ENCODE data around the gene SLC9A3.
A peak's percentile ranks its signal among the peaks of the same experiment; 100 is the strongest.

Gene SLC9A3

GRCh38 chr5:472656-473550 lies 51.3 kb downstream of the SLC9A3 start:
- peak; percentile 84 to 86 for DNase-seq

DNA sequence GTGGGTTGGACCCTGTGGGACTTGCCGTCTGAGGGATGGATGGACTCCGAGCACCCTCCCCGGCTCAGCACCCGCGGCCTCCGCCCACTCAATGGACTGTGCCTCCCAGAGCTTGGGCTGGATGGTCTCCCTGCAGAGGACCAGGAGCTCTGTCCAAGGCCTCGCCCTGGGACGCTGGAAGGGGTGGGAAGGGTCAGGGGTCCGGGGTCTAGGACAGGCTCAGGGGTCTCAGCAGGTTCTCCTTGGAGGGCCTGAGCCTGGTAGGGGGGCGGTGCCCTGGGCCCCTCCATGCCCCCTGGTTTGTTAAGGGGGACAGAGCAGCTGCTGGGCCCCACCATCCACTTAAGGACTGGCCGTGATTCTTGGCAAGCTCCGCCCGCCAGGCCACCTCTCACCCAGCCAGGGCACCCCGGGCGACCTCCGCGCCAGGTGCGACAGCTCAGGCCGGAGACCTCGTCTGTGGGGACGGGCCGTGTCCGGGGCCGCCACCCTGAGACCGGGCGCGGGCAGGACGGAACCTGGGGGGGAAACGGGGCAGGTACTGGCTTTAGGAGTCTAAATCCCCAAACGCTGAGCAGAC lies 52.1 kb downstream of the SLC9A3 start:
- DNase-seq, result no peak

DNA sequence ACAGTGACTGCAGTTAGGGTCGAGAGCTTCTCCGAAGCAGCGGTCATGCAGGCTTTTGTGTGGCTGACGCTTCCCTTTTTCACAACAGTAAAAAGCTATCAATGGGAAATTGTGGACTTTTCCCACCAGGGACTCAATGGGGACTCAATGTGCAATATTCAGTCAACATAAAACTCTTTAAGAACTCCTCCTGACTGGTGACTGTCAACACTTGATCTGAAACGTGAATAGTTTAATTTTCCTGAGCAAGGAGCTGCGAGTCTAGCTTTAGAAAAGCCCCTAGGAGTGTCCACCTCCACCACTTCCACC lies 52.5 kb downstream of the SLC9A3 start:
- no peak for DNase-seq

DNA sequence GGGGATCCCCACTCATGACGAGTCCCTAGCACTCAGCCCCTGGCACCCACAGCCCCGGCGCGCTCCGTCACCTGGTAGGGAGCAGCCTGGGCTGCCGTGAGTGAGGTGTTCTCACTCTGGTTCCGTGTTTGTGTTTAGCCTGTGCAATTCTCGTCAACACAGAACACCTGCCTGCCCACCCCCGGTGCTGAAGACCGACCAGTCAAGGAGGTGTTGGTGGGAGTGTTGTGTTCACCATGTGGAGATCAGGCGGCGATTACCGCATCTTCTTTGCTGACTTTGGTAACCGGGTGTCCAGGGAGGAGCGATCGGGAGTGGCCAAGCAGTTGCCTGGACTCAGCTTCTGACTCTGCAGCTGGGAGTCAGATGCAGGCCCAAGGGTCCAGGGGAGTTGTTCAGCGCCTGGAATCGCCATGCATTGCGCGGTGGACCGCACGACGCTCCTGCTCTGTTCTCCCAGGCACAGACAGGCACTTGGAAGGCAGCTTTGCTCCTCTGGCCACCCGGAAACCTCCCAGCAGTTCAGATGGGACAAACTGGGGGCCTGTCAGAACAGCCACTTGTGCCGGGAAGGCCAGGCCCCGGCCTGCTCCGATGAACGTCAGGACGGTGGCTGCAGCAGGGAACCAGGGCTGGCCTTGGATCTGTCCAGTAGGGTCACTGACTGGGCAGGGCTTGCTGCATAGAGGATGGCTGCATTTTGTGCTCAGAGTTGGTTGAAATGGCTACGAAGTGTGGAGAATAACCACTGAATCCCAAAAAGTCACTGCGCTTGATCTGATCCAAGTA lies 53.1 kb downstream of the SLC9A3 start:
- no peak for DNase-seq

DNA sequence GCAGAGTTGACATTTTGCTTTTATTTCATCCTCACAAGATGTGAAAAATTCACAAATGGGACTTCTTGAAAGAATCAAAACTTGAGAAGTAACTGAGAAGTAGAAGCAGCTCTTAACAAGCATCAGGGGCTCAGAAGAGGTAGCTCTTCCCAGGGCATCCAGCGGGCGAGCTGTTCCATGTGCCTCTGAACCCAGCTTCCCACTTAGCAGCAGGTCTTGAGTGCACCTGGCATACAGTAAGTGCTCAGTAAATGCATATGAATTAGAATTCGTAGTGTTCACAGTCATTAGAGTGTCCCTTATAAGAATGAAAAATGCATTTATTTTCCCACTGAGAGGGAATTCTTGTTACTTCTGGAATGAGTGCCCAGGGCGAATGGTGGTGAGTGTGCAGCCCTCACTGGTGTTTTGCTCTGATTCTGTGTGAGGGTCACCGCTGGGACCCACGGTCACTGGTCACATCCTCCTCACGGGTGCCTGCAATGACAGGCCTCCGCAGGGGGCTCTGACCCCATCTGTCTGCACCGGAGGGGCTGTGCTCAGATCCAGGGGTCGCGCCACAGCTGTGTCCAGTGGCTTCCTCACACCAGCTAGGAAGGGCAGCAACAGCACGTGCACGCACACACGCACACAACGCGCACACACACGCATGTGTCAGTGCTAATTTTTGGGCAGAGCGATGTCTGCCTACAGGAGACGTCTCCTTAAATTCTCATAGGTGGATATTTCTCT lies 54.3 kb downstream of the SLC9A3 start:
- no peak for DNase-seq

GRCh38 chr5:468401-468800 lies 55.8 kb downstream of the SLC9A3 start:
- DNase-seq, result no peak

DNA sequence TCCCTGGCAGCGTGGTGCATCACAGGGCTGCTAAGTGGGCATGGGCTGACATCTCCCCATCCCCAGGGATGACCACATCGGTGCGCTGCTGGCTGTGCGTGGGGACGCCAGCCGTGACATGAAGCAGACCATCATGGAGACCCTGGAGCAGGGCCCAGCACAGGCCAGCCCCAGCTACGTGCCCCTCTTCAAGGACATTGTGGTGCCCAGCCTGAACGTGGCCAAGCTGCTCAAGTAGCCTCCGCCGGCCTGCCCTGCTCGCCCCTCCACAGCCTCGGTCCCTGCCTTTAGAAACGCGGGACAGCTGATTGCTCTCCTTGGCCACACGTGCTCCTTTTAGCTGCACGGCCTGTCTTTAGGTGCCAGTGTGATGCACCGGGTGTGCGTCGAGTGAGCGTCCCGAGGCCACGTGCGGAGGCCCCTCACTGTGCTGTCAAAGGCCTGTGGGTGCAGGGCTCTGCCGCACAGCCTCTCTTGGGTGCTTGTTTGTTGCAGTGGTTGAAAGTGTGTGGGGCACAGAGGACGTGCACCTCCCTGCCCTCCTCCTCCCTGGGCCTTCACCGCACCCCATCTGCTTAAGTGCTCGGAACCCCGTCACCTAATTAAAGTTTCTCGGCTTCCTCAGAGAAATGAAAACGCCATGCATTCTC lies 57.5 kb downstream of the SLC9A3 start:
- DNase-seq, result no peak

- DNase-seq, result no peak
Observed at GRCh38 chr5:465591-466403, 58.5 kb downstream of the SLC9A3 start.

DNA sequence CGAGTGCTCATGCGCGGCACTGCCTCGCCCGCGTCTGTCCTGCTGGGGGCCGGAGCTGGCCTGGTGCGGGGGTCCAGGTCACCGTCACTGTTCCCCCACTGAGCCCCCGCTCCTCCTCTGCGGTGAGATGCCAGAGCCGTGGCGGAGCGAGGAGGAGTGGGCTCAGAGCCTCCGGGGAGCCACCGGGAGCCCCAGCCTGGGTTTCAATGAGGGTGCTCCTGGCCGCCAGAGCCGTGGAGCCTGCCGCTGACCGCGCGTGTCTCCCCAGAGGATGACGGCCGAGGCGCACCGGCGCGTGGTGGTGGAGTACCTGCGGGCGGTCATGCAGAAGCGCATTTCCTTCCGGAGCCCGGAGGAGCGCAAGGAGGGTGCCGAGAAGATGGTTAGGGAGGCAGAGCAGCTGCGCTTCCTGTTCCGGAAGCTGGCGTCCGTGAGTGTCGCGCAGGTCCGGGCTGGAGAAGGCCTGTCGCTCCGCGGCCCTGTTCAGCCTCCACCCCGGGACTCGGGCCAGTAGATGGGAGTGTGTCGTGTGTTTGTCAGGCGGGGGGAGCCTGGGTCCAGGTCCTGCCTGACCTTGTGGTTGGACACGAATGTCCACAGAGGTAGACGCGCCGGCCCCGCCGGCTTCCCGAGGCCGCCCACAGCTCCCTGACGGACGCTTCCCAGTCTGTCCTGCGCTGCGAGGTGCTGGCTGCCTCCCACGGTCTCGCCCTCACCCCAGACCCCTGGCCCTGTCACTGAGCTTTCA lies 59.2 kb downstream of the SLC9A3 start:
- no peak for DNase-seq

GRCh38 chr5:464446-464842 lies 59.8 kb downstream of the SLC9A3 start:
- no peak for DNase-seq

- peak; percentile 91 to 95 for DNase-seq
Observed at GRCh38 chr5:463952-464351, 60.3 kb downstream of the SLC9A3 start.

- DNase-seq, result no peak
Observed at GRCh38 chr5:463301-463700, 60.9 kb downstream of the SLC9A3 start.

GRCh38 chr5:462051-462481 lies 62.2 kb downstream of the SLC9A3 start:
- no peak for DNase-seq

GRCh38 chr5:460273-460625 lies 64.0 kb downstream of the SLC9A3 start:
- DNase-seq, result no peak

- no peak for DNase-seq
Observed at GRCh38 chr5:459562-460272, 64.5 kb downstream of the SLC9A3 start.

DNA sequence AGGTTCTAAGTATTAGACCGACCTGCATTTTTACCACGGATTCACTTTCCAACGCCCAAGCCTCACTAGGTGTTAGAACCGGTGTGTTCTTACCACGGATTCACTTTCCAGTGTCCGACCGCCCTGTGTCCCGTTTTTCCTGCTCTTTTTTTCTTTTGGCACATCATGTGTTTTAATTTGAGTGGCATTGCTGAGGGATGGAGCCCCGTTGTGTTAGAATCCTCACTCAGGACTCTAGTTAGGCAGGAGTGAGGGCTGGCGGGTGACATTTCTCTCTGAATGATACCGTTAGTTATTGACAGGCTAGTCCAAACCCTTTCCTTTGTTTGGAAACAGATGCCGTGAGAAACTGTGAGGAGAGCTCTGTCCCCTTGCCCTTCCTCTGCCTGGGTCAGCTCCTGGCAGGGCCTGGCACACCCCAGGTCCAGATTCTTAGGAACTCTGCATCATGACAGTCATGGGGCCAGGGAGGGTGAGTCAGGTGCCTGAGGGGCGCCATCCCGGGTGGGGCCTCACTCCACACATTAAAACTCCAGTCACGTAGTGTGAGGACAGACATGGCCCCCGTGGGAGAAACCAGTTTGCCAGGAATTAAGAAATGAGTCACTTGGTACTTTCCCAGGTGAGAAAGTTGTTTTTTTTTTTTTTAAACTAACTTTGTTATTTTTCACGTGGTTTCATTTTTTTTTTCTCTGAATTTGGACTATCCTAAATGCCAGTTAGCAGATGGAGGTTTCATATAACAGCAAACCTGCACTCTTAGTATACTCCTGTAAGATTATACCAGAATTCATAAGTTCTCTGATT lies 65.5 kb downstream of the SLC9A3 start:
- DNase-seq, result peak; percentile 45 to 59

- no peak for DNase-seq
Observed at GRCh38 chr5:457195-457961, 66.9 kb downstream of the SLC9A3 start.

GRCh38 chr5:456351-457194 lies 67.7 kb downstream of the SLC9A3 start:
- no peak for DNase-seq
